ENCODE measurements around the gene NPC1.

The NPC1 gene

GRCh38 chr18:23586249-23587196 lies at the start of gene NPC1:
Gene NPC1, minus strand, starts transcription at chr18:23586506. Its CDS starts 163 bp downstream, at chr18:23586343.
- Histone ChIP-seq H3K27me3 (ENCODE audit: control insufficient read depth, low read length) (0 out of 2 replicates have a peak, but pooled peaks cover 5% of the 10 kb centered on the region), H3K27ac (ENCODE audit: low read depth, low read length) (peak within 1 kb of the TSS; percentile 85), H3K9me2 (replicated peaks; ENCODE audit: control insufficient read depth, low read length) (no peaks in the 10 kb centered on the region), H3F3A (ENCODE audit: control insufficient read depth, insufficient read depth) (no peaks in the 10 kb centered on the region), H3K36me3 (ENCODE audit: control insufficient read depth, low read length) (peaks cover 5% of the 10 kb centered on the region), H3K4me3 (ENCODE audit: low read length) (peak within 1 kb of the TSS; percentile 91), H3K79me2 (ENCODE audit: control insufficient read depth, low read length) (peaks cover 46% of the 10 kb centered on the region), H3K4me1 (ENCODE audit: control insufficient read depth, low read length) (peaks cover 21% of the 10 kb centered on the region), H3K9me3 (ENCODE audit: control insufficient read depth, insufficient read depth, low read length) (no peaks in the 10 kb centered on the region), H3K4me2 (ENCODE audit: low read length) (peak within 1 kb of the TSS; percentile 90), H4K20me1 (ENCODE audit: control insufficient read depth, insufficient read depth, low read depth, low read length) (no peaks in the 10 kb centered on the region; the same call in 1 of the 2 replicates)
- TF ChIP-seq CTCF (IDR thresholded peaks at IDR 0.05; ENCODE audit: low read depth, low read length, poor library complexity, severe bottlenecking) (peak; percentile 69), EZH2phosphoT487 (IDR thresholded peaks at IDR 0.05; ENCODE audit: borderline replicate concordance, low read length) (no peak)

- no peaks in the 10 kb centered on the region for H3F3A ChIP-seq (ENCODE audit: control insufficient read depth, insufficient read depth)
- no peak overlapping the region for H3K27ac ChIP-seq (ENCODE audit: low read depth, low read length)
- no peaks in the 10 kb centered on the region for H3K9me2 ChIP-seq (replicated peaks; ENCODE audit: control insufficient read depth, low read length)
- no peaks in the 10 kb centered on the region for H3K9me3 ChIP-seq (ENCODE audit: control insufficient read depth, insufficient read depth, low read length)
- H3K4me2 ChIP-seq (ENCODE audit: low read length): no peak overlapping the region
- H3K4me1 ChIP-seq (ENCODE audit: control insufficient read depth, low read length): no peaks in the 10 kb centered on the region
- TF ChIP-seq CTCF (IDR thresholded peaks at IDR 0.05; ENCODE audit: low read depth, low read length, poor library complexity, severe bottlenecking): no peak
- TF ChIP-seq EZH2phosphoT487 (IDR thresholded peaks at IDR 0.05; ENCODE audit: borderline replicate concordance, low read length): no peak
- no peaks in the 10 kb centered on the region for H3K27me3 ChIP-seq (ENCODE audit: control insufficient read depth, low read length)
- H3K36me3 ChIP-seq (ENCODE audit: control insufficient read depth, low read length): no peaks in the 10 kb centered on the region
- H3K79me2 ChIP-seq (ENCODE audit: control insufficient read depth, low read length): no peaks in the 10 kb centered on the region
- no peaks in the 10 kb centered on the region for H4K20me1 ChIP-seq (ENCODE audit: control insufficient read depth, insufficient read depth, low read depth, low read length)
- no peak overlapping the region for H3K4me3 ChIP-seq (ENCODE audit: low read length)
Observed at GRCh38 chr18:23636071-23636399, 49.7 kb upstream of the NPC1 start.

- Histone ChIP-seq H3K79me2 (ENCODE audit: control insufficient read depth, low read length) (no peaks in the 10 kb centered on the region), H3K4me1 (ENCODE audit: control insufficient read depth, low read length) (no peaks in the 10 kb centered on the region), H3K9me3 (ENCODE audit: control insufficient read depth, insufficient read depth, low read length) (no peaks in the 10 kb centered on the region), H3F3A (ENCODE audit: control insufficient read depth, insufficient read depth) (no peaks in the 10 kb centered on the region), H3K4me2 (ENCODE audit: low read length) (no peak overlapping the region), H3K4me3 (ENCODE audit: low read length) (no peak overlapping the region), H3K36me3 (ENCODE audit: control insufficient read depth, low read length) (no peaks in the 10 kb centered on the region), H3K9me2 (replicated peaks; ENCODE audit: control insufficient read depth, low read length) (no peaks in the 10 kb centered on the region), H3K27me3 (ENCODE audit: control insufficient read depth, low read length) (no peaks in the 10 kb centered on the region), H4K20me1 (ENCODE audit: control insufficient read depth, insufficient read depth, low read depth, low read length) (no peaks in the 10 kb centered on the region), H3K27ac (ENCODE audit: low read depth, low read length) (no peak overlapping the region)
- no peak for TF ChIP-seq CTCF (IDR thresholded peaks at IDR 0.05; ENCODE audit: low read depth, low read length, poor library complexity, severe bottlenecking)
Observed at GRCh38 chr18:23635283-23636070, 49.2 kb upstream of the NPC1 start.
